DMS53 treated with DMSO at 0.1 percent for 48 hours (cell line): ENCODE results near the gene SKOR2.
A peak's percentile ranks its signal among the peaks of the same experiment; 100 is the strongest.

Experiments
- DNase-seq: peaks from one replicate; lab custom pipeline; 2025; ENCODE audit not compliant: unreplicated experiment; lab: John Stamatoyannopoulos, UW

The SKOR2 gene

DNA sequence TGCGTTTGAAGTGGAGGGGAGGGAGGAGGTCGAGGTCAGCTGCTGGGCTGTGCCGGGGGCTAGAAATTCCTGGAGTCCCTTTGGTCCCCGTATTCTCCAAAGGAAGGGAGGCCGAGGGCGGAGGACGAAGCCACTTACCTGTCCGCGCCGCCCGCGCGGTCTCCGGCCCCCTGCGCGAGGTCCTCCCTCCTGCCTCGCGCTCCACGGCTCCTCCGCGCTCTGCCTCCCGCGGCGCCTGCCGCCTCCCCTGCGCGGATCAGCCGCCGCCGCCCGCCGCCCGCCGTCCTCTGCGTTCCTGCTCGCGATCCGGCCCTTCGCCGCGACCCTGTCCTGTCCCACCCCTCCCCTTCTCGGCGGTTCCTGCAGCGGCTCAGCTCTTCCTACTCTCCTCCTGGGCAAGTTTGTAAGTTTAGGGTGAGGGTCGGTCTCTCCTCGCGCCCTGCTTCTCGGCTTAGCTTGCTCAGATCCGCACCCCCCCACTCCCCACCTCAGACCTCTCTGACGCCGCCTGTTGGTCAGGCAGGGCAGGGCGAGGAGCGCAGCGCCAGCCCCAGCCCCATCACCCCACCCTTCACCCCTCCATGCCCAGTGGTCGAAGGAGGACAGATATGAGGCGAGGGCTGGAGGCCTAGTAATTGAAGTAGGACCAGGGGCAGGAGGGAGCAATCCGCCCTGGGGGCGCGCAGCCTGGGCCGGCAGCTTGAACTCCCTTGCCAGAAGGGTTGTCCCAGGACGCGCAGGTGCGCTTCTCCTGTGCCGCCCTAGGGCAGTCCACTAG is 9.7 kb upstream of the SKOR2 start:
- DNase-seq, result no peak

- no peak for DNase-seq
Observed at GRCh38 chr18:47260120-47260923, 8.9 kb upstream of the SKOR2 start.

DNA sequence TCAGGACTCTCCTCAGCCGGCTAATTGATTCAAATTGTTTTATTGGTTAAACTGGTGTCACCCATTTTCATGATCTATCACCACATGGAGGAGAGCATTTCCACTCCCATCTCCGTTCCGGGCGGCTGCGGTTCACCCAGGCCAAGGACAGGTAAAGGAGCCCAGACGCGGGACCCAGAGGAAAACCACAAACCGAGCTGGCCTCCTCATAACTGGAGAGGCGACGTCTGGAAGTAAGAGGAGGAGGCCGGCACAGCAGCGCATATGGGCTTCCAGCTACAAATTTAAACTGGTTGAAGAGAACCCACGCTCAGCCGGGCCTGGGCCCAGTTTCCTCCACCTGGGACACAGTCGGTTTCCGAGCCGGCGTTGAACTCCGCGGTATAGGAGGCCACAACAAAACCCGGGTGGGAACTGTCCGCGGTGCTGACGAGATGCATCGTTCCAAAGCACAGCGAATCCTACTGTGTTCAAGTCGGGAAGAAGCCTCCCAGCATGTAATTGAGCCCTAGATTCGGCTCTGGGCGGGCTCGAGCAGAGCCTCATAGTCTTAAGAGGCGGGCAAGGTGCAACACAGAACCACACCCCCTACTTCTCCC is 3.0 kb upstream of the SKOR2 start:
- DNase-seq, result no peak

DNA sequence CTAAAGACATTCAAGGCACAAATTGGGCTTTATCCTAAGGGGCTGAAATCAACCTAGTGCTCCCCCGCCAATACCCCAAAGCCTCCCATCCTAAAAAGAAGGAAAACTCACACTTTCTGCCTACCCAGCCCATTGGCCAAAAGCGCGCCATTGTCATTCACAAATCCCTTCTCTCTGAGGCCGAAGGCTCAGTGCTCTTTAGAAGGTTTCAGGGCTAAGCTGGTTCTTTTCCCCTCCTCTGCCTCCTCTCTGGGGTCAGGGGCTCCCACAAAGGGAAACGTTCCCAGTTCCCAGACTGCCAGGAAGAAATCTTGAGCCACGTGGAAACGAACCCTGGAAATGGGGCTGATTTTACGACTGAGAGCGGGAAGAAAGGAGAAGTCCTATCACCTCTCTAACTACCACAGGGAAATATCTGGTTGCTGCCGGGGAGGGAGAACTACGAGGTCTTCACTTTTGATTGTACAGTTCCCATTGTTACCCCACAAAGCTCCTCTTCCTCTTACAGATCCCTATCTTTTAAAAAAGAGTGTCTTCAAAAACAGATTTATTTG is 1.7 kb upstream of the SKOR2 start:
- DNase-seq, result no peak

DNA sequence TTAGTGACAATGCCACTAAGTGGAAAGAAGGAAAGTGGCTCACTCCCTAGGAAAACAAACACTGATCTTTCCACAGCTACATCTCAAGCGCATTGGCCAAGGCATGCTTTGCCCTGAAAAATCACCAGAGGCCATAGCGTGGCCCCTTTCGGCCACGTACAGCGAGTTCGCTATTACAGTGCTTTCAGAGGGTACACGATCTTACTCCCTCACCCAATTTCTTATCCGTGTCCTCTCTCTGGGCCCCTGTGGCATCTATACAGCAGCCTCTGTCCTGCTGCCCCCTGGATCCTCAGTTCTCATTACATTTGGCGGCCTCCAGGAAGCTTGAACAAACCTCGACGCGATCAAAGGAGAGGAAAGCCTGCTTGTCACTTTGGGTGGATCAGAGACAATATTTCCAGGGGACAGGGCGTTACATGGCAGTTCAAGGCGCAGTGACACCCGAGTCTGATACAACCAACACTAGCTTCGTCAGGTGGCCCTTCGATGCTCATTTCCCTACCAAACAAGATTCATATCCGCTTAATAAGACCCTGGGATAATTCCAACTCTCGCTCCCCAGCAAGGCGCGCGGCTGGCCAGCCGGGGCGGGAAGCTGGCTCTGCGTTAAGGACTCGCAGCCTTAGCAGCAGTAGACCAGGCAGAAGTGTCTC is 941 bp downstream of the SKOR2 start:
- no peak for DNase-seq

GRCh38 chr18:47249314-47249981 is 2.0 kb downstream of the SKOR2 start:
- DNase-seq, result no peak

GRCh38 chr18:47248604-47249313 is 2.7 kb downstream of the SKOR2 start:
- DNase-seq, result no peak

DNA sequence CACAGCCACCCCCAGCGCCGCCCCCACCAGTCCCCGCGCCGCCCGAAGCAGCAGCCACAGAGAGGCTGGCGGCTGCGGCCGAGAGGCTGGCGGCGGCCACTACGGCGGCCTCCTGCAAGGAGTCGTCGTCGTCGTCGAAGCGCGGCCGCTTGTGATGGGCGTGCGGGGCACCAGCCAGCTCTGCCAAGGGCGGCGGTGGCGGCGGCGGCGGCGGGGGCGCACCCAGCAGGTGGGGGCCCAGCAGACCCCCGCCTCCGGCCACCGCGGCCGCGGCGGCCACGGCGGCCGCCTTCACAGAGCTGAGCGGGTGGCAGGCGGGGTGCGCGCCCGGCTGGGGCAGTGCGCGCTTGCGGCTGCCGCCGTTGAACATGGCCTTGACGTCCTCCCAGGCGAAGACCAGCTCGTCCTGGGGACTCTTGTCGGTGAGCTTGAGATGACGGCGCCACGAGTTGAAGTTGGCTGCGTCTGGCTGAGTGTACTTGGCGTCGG is 3.3 kb downstream of the SKOR2 start:
- no peak for DNase-seq

GRCh38 chr18:47247416-47248114 is 3.9 kb downstream of the SKOR2 start:
- no peak for DNase-seq

DNA sequence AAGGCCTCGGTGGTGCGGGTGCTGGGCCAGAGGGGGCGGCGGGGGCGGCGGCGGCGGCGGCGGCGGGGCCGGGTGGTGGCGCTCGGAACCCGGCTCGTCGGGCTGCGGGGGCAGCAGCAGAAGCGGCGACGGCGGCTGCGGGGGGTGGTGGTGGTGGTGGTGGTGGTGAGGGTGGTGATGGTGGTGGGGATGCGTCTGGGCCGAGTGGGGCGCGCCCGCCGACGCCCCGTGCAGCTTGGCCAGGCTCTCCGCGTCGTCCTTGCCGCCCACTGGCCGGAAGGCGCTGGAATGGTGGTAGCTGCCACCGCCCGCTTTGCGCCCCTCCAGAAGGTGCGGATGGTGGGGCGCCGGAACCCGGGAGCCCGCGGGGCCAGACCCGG is 4.4 kb downstream of the SKOR2 start:
- DNase-seq, result no peak

DNA sequence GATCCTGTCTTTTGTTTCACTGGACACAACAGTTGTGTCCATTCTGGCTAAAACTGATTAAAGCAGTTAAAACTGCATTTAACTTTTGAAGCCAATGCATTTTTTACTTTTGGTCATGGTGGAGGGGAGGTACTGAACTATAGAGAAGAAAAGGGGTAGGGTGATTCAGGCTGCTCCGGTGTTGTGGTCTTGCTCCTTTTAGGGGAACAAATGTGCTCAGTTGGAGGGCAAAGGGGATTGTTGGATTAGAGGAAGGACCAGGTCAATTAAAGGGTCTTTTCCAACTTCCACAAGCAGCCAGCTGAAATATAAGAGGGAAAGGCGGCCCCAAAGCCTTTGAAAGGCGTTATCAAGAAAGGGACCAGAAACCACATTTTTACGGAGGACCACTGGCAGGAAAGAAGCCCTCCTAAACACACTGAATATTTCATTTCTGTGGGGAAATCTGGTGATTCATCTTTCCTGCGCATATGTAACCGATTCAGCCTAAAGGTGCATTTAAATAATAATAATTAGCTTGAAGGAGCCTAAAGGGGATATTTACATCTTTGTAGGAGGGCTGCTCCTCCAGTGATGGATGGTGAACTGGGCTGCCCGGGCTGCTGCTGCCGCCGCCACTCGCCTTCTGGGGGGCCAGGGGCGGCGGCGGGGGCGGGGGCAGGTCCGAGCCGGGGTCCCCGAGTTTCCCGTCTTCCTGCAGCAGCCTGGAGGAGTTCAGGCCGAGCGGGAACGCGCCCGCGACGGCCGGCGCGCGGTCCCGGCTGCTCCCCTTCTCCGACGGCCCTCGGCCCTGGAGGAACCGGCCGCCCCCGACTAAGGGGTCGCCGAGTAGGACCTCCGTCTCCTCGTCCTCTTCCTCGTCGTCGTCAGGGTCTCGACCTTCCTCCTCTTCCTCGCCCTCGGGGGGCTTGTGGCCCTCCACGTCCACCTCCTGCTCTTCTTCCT is 5.2 kb downstream of the SKOR2 start:
- no peak for DNase-seq

DNA sequence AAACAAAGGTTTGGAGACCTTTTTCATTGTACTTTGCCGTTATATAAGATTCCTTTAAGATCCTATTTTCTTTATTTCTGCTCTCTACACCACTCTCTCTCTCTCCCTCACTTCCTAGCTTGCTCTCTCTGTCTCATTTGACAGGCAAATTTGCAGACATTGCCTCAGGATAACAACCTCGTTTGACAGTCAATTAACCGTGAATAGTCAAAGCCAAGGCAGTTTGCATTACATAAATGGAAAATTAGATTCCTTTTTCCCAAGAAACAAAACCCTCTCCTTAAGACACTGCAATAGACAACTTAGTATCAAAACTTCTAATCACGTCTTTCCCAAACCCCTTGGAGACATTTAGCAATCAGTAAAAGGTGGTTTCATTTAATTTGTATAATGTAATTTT is 7.4 kb downstream of the SKOR2 start:
- DNase-seq, result no peak

DNA sequence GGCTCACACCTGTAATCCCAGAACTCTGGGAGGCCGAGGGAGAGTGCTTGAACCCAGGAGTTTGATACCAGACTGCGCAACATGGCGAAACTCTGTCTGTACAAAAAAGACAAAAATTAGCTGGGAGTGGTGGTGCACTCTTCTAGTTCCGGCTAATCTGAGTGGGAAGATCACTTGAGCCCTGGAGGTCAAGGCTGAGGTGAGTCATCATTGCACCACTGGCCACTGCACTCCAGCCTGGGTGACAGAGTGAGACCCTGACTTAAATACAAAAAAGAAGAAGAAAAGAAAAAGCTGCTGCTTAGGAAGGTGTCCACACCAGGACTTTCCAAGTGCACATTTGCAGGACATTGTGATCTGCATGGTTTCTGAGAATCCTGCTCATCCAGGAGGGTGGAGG is 16.4 kb downstream of the SKOR2 start:
- no peak for DNase-seq

- DNase-seq, result no peak
Observed at GRCh38 chr18:47226660-47227059, 24.8 kb downstream of the SKOR2 start.

- peak; percentile 82 for DNase-seq
Observed at GRCh38 chr18:47215554-47216138, 35.8 kb downstream of the SKOR2 start.

- no peak for DNase-seq
Observed at GRCh38 chr18:47209171-47209570, 42.3 kb downstream of the SKOR2 start.

DNA sequence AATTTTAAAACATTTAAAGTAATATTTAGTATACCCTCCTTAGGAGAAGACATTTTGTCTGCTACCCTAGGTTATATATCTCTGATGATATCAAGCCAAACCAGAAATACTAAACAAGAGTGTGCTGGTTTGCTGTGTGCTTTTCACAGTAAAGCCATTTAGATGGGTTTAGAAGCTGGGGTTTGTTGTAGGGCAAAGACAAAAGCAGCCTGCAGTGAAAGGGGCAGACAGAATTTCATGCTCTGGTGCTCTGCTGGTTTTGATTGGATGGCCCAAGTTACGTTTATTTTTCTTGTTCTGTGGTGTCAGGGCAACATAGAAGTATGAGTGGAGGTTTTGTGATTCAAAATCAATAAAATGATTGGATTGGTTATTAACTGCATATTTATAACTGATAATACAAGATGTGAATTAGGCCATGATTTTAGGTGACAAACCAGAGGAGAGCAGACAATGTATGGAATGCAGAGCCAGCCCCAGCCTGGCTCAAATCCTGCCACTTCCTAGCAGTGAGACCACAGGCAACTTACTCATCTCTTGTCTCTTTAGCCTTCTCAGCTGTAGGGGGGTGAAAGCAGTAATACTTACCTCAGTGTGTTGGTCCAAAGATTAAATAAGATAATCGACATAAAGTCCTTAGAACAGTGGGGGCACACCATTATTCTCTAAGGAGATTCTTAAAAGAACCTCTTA is 44.4 kb downstream of the SKOR2 start:
- DNase-seq, result no peak
